Endometrial microvascular endothelial cells (primary cell): ENCODE measurements around the gene SFTPB. TPM values are rescaled to one million over a fixed set of nuclear protein-coding genes. Genes with fewer than 3 reads are reported as not detected.

Source experiments
- in situ Hi-C: cut with HindIII; loops from 2 replicates; pipeline ENCODE4 v1.10.0; 2017; ENCODE audit warnings: low sequenced_read_pairs, low pct_unique_long_range_greater_than_20kb; ENCODE audit errors: inconsistent ontology term
- total RNA-seq: library from RNA; depleted of rRNA; stranded (reverse); fragments of >200 nt; gene quantifications from one replicate; pipeline ENCODE4 v1.2.3, GENCODE V29; 2015; ENCODE audit errors: inconsistent ontology term

The SFTPB gene
- total RNA-seq, 1 donor from 2014 or later: not detected

DNA sequence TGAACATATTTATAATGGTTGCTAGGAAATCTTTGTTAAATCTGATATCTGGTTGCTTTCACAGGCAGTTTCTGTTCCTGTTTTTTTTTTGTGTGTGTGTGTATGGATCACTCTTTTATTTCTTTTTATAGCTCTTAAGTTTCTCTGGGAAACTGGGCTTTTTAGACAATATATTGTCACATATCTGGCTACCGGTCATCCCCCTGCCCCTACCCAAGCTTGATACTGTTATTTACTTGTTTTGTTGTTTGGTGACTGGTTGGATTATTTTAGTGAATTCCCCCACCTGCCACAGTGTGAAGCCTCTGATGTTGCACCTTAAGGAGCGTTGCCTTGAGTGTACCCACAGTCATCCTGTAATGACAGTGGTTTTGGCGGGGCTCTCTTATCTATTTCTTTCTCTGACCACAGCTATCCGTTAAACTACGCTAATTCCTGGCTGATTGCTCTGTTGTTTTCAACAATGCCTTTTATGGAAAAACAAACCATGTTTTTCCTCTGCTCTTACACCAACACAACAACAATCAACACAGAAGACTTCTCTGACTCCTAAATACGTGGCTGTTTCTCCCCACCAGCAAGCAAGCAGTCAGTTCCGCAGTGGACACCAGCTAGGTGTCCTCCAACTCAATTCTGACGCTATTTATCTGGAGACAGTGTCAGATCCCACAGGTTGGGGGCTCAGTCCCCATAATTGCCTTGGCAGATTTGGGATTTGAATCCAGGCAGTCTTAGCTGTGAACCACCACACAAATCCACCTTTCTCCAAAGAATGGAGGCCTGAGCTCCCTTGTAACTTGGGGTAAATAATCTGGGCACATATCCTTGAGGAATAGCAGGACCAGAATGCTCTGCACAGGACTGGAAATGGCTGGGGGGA lies 37.0 kb upstream of the SFTPB start:
- in situ Hi-C loops: loop anchor here (25.0 kb wide), 1 partner anchor 107 kb away; no protein-coding TSS in a partner anchor

DNA sequence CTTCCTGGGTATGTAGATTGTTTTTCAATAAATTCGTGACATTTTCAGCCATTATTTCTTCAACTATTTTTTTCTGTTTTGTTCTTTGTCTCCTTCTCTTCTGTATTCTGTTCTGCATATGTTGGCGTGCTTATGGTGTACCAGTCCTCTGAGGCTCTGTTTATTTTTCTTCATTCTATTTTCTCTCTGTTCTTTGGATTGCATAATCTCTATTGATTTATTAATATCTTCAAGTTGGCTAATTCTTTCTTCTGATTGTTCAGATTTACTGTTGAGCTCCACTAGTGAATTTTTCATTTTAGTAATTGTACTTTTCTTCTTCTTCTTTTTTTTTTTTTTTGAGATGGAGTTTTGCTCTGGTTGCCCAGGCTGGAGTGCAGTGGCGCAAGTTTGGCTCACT lies 36.0 kb upstream of the SFTPB start:
- in situ Hi-C loops: loop anchor here (25.0 kb wide), 1 partner anchor 108 kb away; no protein-coding TSS in a partner anchor

DNA sequence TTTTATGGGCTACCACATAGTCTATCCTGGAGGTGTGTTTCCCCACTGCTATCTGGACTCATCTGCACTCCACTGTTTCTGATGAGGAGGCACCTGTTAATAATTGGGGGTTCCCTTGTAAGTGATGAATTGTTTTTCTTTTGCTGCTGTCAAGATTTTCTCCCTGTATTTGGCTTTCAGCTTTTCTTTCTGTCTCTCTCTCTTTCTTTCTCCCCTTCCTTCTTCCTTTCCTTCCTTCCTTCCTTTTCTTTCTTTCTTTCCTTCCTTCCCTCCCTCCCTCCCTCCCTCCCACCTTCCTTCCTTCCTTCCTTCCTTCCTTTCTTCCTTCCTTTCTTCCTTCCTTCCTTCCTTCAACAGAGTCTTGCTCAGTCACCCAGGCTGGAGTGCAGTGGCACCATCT lies 35.3 kb upstream of the SFTPB start:
- in situ Hi-C loops: loop anchor here (25.0 kb wide), 1 partner anchor 109 kb away; no protein-coding TSS in a partner anchor

GRCh38 chr2:85702800-85703199 lies 34.8 kb upstream of the SFTPB start:
- in situ Hi-C loops: loop anchor here (25.0 kb wide), 1 partner anchor 110 kb away; no protein-coding TSS in a partner anchor

DNA sequence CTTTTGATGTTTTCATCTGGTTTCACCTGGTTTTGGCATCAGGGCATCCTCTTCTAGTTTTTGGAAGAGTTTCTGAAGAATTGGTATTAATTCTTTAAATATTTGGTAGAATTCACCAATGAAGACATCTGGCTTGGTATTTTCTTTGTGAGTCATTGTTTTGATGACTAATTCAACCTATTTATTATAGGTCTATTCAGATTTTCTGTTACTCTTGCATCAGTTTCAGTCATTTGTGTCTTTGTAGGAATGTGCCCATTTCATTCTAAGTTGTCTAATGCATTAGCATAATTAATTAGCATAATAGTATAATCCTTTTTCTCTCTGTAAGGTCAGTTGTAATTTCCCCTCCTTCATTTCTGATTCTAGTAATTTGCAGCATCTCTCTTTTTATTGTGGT lies 34.2 kb upstream of the SFTPB start:
- in situ Hi-C loops: loop anchor here (25.0 kb wide), 1 partner anchor 110 kb away; no protein-coding TSS in a partner anchor

DNA sequence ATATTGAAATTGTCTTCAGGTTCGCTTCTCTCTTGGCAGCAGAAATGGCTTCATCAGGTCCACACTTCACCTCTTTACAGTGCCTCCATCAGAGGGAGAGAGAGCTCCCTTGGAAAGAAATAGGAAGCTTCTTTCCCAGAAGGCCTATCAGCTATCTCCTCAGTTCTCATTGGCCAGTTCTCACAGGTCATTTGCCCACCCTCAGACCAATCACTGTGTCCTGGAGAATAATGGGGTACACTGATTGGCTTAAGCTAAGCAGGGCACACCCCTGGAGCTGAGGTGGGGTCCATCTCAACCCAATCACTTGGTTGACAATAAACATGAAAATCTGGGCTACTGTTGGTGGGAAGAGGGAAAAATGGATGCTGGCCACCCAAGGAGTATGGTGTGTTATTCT lies 31.3 kb upstream of the SFTPB start:
- in situ Hi-C loops: no loop called here

- in situ Hi-C loops: no loop called here
Measured at GRCh38 chr2:85698880-85699254, 30.9 kb upstream of the SFTPB start.

- in situ Hi-C loops: no loop called here
Measured at GRCh38 chr2:85698184-85698879, 30.3 kb upstream of the SFTPB start.

DNA sequence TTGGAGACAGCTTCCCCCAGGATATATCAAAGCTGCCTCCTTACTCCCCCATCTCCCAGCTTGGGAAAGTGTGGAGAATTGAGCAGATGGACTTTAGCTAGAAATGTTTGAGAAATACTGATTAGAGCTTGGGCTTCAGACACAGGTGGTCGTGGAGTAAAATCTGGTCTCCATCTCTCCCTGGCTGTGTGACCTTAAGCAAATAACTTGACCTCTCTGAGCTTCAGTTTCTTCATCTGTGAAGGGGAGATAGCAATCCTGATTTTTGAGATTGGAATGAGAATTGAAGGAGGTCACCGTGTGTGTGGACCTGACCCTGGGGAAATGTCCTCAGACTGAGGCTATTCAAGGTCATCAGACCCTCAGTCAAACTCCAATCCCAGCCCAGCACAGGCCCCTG lies 29.7 kb upstream of the SFTPB start:
- in situ Hi-C loops: no loop called here

DNA sequence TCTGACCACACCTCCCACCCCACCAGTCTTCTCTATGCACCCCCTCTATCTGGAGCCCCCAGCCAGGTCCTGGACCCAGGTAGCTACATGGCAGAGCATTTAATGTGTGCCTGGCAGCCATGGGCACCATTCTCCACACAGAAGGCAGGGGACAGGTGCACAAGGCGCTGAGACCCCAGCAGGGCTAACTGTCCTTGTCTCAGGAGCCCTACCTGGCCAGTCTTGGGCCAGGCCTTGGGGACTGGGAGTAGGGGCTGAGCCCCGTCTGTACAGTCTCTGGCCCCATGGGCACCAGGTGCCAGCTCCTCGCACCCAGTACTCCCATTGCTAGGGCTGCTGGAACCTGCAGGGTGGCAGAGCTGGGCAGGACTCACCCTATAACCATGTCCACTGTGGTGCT lies 29.1 kb upstream of the SFTPB start:
- in situ Hi-C loops: no loop called here

DNA sequence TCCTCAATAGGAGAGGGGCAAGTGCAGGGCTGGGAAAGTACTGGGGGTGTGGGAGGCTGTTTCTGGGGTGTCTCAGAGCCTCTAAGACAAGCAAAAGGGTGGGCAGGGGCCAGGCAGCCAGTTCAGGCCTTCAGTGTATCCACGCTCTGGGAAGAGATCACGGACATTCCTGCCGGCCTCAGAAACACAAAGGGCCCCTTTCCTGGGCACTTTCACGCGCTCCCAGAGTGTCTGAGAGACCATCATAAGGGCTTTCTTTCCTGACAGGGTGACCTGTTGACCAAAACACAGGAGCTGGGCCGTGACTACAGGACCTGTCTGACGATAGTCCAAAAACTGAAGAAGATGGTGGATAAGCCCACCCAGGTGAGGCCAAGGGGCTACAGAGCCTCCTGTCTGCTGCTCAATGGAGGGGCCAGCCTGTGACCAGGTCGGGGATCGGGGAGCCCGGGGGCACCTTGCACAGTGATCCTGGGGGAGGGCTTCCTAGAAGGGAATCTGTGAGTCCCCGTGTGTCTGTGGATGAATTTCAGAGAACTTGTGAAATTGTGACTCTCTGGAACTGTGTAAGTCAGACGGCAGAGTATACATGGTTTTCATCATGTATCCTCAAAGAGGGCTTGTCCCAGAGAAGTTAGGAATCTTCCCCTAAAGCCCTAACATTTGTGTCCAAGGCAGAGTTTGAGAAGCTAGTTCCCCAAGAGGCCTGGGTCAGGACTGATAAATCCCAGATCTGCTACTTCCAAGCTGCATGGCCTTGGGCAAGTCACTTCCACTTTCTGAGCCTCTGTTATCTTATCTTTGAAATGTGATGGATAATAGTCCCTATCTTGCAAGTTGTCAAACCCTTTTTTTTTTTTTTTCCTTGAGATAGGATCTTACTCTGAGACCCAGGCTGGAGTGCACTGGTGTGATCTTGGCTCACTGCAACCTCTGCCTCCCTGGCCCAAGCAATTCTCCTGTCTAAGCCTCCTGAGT lies 28.0 kb upstream of the SFTPB start:
- in situ Hi-C loops: no loop called here

- in situ Hi-C loops: no loop called here
Measured at GRCh38 chr2:85695121-85695520, 27.1 kb upstream of the SFTPB start.

- in situ Hi-C loops: no loop called here
Measured at GRCh38 chr2:85694052-85695025, 26.3 kb upstream of the SFTPB start, which contains the start of gene GNLY. GNLY (plus strand) TSS chr2:85694358; CDS start chr2:85694419, 61 bp downstream.

- in situ Hi-C loops: no loop called here
Measured at GRCh38 chr2:85692039-85692645, 24.1 kb upstream of the SFTPB start.

DNA sequence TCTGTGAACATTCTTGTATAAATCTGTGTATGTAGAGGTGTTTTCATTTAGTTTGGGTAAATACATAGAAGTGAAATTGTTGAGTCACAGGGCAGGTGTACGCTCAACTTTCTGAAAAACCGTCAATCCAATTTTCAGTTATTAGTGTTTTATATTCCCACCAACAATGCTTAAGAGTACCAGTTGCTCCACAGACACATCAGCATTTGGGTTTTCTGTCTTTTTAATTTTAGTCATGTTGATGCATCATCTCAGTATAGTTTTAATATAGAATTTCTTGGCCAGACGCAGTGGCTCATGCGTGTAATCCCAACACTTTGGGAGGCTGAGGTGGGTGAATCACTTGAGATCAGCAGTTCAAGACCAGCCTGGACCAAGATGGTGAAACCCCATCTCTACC lies 22.9 kb upstream of the SFTPB start:
- in situ Hi-C loops: no loop called here

DNA sequence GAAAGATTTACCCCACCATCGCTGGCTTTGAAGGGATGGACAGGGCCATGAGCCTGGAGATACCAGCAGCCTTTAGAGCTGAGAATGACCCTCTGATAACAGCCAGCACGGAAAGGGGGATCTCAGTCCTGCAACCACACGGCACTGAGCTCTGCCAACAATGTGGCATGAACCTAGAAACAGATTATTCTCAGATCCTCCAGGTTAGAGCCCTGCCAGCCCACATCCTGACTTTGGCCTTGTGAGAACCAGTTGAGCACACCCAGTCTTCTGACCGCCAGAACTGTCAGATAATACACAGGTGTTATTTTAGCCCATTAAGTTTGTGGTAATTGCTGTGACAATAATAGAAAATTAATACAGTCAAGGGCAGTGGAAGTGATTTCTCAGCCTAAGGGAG lies 16.8 kb upstream of the SFTPB start:
- in situ Hi-C loops: no loop called here

DNA sequence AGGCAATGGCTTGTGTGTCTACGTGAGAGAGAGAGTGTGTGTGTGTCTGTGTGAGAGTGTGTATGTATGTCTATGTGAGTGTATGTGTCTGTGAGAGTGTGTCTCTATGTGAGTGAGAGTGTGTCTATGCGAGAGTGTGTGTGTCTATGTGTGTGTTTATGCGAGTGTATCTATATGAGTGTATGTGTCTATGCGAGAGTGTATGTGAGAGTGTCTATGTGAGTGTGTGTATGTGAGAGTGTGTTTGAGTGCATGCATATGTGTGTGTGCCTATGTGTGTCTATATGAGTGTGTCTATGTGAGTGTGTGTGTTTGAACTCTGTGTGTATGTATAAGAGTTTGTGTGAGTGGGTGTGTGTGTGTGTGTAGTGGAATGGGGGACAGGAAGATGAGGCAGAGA lies 16.4 kb upstream of the SFTPB start:
- in situ Hi-C loops: no loop called here
